Activated naive CD4-positive, alpha-beta T cell treated with Interleukin-2 at 50 U/mL for 16 hours (primary cell): ENCODE results near the gene CD28.

Experiments
- DNase-seq: peaks from one replicate; pipeline ENCODE4 v3.0.0-alpha.2; 2020

Gene CD28

DNA sequence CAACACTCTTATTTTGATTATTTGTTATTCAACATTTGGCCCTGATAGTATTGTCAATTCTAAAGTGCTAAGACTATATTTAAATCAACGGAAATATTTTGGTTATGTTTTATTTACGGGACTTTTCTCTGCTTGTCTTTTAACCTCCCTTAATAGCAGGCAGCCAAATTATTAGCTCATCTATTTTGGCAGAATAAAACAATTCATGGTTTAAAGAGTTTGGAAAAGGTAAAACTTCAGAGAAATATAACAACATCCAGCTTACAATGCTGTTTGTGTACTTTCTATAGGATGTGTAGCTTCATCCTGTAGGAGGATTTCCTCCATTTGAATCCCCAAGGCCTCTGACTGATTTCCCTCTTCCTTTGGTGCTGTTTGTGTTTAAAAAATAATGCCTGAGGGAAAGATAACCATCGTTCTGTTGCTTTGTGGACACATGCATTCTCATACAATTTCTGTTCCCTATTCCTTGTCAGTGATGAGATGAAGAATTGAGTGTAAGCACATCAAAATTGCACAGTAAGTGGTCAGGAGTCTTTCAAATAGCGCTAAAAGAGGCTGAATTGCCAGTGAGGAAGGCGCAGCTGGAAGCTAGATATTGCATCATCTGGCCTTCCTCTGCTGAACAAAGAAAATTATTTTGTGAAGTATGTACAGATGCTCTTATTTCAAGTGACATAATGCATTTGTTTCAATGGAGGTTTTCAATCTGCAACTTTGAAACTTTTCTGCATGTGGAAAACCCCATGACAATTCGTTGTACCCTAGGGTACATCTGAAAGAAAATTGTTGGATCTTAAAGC, 80.3 kb downstream of the CD28 start:
- DNase-seq: no peak

DNA sequence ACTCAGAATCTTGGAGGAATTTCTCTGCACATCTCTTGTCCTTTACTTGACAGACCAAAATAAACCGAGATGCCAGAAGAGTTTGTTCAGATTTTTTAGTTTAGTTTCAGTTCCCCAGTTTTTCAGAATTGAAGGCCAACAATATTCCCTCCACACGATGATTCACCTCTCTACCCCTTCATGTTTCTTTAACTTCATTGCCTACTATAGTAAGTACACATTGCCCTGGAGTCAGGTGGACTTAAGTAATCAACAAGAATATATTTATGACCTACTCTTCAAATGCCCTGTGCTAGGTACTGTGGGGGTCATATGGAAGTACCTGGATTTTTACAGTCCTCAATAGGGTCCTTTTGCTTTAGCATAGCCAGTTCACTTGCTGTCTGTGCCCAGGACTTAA, 81.5 kb downstream of the CD28 start:
- no peak for DNase-seq
